HG03520 (cell line): Measurements from ENCODE around the gene OSBPL1A.
"Not testable (repeated sequence)": the region's sequence is repeated elsewhere in the genome, so short reads cannot be mapped to it uniquely, and the experiment has no call there.

Source experiments
- ATAC-seq: cut with Tn5 transposase; IDR thresholded peaks from one replicate; pipeline ENCODE4 v1.9.1; 2021; ENCODE audit warnings: mild to moderate bottlenecking, moderate library complexity; ENCODE audit not compliant: unreplicated experiment

The OSBPL1A gene

GRCh38 chr18:24189664-24190346, 207.8 kb downstream of the OSBPL1A start:
- no peak for ATAC-seq

- no peak for ATAC-seq
Observed at GRCh38 chr18:24189007-24189528, 208.6 kb downstream of the OSBPL1A start.

GRCh38 chr18:24188120-24188519, 209.5 kb downstream of the OSBPL1A start:
- no peak for ATAC-seq

GRCh38 chr18:24187689-24188088, 209.9 kb downstream of the OSBPL1A start:
- no peak for ATAC-seq

- ATAC-seq, result peak; percentile 49
Observed at GRCh38 chr18:24187049-24187448, 210.6 kb downstream of the OSBPL1A start.

- no peak for ATAC-seq
Observed at GRCh38 chr18:24185805-24186204, 211.8 kb downstream of the OSBPL1A start.

- ATAC-seq, result no peak
Observed at GRCh38 chr18:24181806-24182205, 215.8 kb downstream of the OSBPL1A start.

GRCh38 chr18:24180048-24180447, 217.6 kb downstream of the OSBPL1A start:
- no peak for ATAC-seq

GRCh38 chr18:24177499-24178133, 220.0 kb downstream of the OSBPL1A start:
- ATAC-seq, result no peak

- peak; percentile 84 for ATAC-seq
Observed at GRCh38 chr18:24176727-24177416, 220.8 kb downstream of the OSBPL1A start.

- ATAC-seq, result no peak
Observed at GRCh38 chr18:24173997-24174396, 223.6 kb downstream of the OSBPL1A start.

GRCh38 chr18:24170360-24170759, 227.3 kb downstream of the OSBPL1A start:
- no peak for ATAC-seq

GRCh38 chr18:24168496-24168895, 229.1 kb downstream of the OSBPL1A start:
- no peak for ATAC-seq

- no peak for ATAC-seq
Observed at GRCh38 chr18:24161304-24161703, 236.3 kb downstream of the OSBPL1A start.

GRCh38 chr18:24160086-24160485, 237.5 kb downstream of the OSBPL1A start:
- no peak for ATAC-seq

- no peak for ATAC-seq
Observed at GRCh38 chr18:24157855-24158254, 239.8 kb downstream of the OSBPL1A start.

- no peak for ATAC-seq
Observed at GRCh38 chr18:24153397-24153796, 244.2 kb downstream of the OSBPL1A start.

GRCh38 chr18:24149591-24149990, 248.0 kb downstream of the OSBPL1A start:
- not testable (repeated sequence) for ATAC-seq

GRCh38 chr18:24142376-24142775, 255.2 kb downstream of the OSBPL1A start:
- no peak for ATAC-seq

- no peak for ATAC-seq
Observed at GRCh38 chr18:24140697-24141096, 256.9 kb downstream of the OSBPL1A start.

GRCh38 chr18:24138789-24139616, 258.6 kb downstream of the OSBPL1A start, which contains the start of gene CABYR:
Gene CABYR, plus strand, starts transcription at chr18:24139062. Its CDS starts 4,053 bp downstream, at chr18:24143115.
- ATAC-seq, result peak; percentile 85
